ENCODE measurements around the gene ZNF25.
"Not testable (repeated sequence)": the region's sequence is repeated elsewhere in the genome, so short reads cannot be mapped to it uniquely, and the experiment has no call there.

The ZNF25 gene

GRCh38 chr10:37976091-37976879 is at the start of gene ZNF25:
ZNF25 (minus strand) TSS chr10:37976647; CDS start chr10:37971722, 4,925 bp downstream.
- peak; percentile 99 for DNase-seq (ENCODE audit: low spot score)

GRCh38 chr10:38025283-38025682 is 48.8 kb upstream of the ZNF25 start:
- no peak for DNase-seq (ENCODE audit: low spot score)

GRCh38 chr10:38019124-38019523 is 42.7 kb upstream of the ZNF25 start:
- DNase-seq (ENCODE audit: low spot score), result not testable (repeated sequence)

GRCh38 chr10:38016354-38016753 is 39.9 kb upstream of the ZNF25 start:
- no peak for DNase-seq (ENCODE audit: low spot score)

GRCh38 chr10:38010119-38010903 is 33.9 kb upstream of the ZNF25 start, which contains the start of gene ZNF33A:
ZNF33A (plus strand) TSS chr10:38010675; CDS start chr10:38012342, 1,667 bp downstream.
- DNase-seq (ENCODE audit: low spot score), result peak; percentile 93

GRCh38 chr10:38007991-38008390 is 31.5 kb upstream of the ZNF25 start:
- no peak for DNase-seq (ENCODE audit: low spot score)

GRCh38 chr10:38007551-38007950 is 31.1 kb upstream of the ZNF25 start:
- DNase-seq (ENCODE audit: low spot score), result no peak

GRCh38 chr10:38003588-38003987 is 27.1 kb upstream of the ZNF25 start:
- no peak for DNase-seq (ENCODE audit: low spot score)

GRCh38 chr10:38003026-38003425 is 26.6 kb upstream of the ZNF25 start:
- DNase-seq (ENCODE audit: low spot score), result no peak

- not testable (repeated sequence) for DNase-seq (ENCODE audit: low spot score)
Measured at GRCh38 chr10:38000474-38000873, 24.0 kb upstream of the ZNF25 start.

GRCh38 chr10:37998920-37999319 is 22.5 kb upstream of the ZNF25 start:
- DNase-seq (ENCODE audit: low spot score), result not testable (repeated sequence)

GRCh38 chr10:37992083-37992482 is 15.6 kb upstream of the ZNF25 start:
- no peak for DNase-seq (ENCODE audit: low spot score)

- no peak for DNase-seq (ENCODE audit: low spot score)
Measured at GRCh38 chr10:37991655-37992054, 15.2 kb upstream of the ZNF25 start.

- no peak for DNase-seq (ENCODE audit: low spot score)
Measured at GRCh38 chr10:37976880-37977203, 395 bp upstream of the ZNF25 start.

- peak; percentile 17 for DNase-seq (ENCODE audit: low spot score)
Measured at GRCh38 chr10:37975401-37975991, 951 bp downstream of the ZNF25 start.

GRCh38 chr10:37972396-37972795 is 4.1 kb downstream of the ZNF25 start:
- DNase-seq (ENCODE audit: low spot score), result no peak

- DNase-seq (ENCODE audit: low spot score), result no peak
Measured at GRCh38 chr10:37965006-37965405, 11.4 kb downstream of the ZNF25 start.

GRCh38 chr10:37960591-37961137 is 15.8 kb downstream of the ZNF25 start:
- no peak for DNase-seq (ENCODE audit: low spot score)

GRCh38 chr10:37957841-37958240 is 18.6 kb downstream of the ZNF25 start:
- DNase-seq (ENCODE audit: low spot score), result no peak

GRCh38 chr10:37952926-37953325 is 23.5 kb downstream of the ZNF25 start:
- DNase-seq (ENCODE audit: low spot score), result no peak

- no peak for DNase-seq (ENCODE audit: low spot score)
Measured at GRCh38 chr10:37952043-37952755, 24.2 kb downstream of the ZNF25 start.

- no peak for DNase-seq (ENCODE audit: low spot score)
Measured at GRCh38 chr10:37948210-37948609, 28.2 kb downstream of the ZNF25 start.

Data from CD4-positive, alpha-beta T cell treated with Interleukin-2 at 100 ng/mL for 4 hours (primary cell).